ENCODE measurements around the gene PEX11G.
A peak's percentile ranks its signal among the peaks of the same experiment; 100 is the strongest.

PEX11G gene

GRCh38 chr19:7512400-7512851 is 23.6 kb upstream of the PEX11G start:
- Histone ChIP-seq H3K4me3 (ENCODE audit: low read depth, low read length) (peak overlapping the region; percentile 23), H3K4me2 (ENCODE audit: low read length) (peak overlapping the region; percentile 55), H3K79me2 (no peaks in the 10 kb centered on the region), H3K36me3 (ENCODE audit: control insufficient read depth, insufficient read depth, low read length) (no peaks in the 10 kb centered on the region), H3K27ac (peak overlapping the region; percentile 85), H3K9me3 (ENCODE audit: control insufficient read depth, low read length) (no peaks in the 10 kb centered on the region), H3K9ac (no peak overlapping the region), H3K27me3 (ENCODE audit: control insufficient read depth, insufficient read depth, low read length) (no peaks in the 10 kb centered on the region), H3K4me1 (peaks cover 14% of the 10 kb centered on the region), H2AFZ (peak overlapping the region; percentile 72)
- TF ChIP-seq CTCF (IDR thresholded peaks at IDR 0.05), result no peak

DNA sequence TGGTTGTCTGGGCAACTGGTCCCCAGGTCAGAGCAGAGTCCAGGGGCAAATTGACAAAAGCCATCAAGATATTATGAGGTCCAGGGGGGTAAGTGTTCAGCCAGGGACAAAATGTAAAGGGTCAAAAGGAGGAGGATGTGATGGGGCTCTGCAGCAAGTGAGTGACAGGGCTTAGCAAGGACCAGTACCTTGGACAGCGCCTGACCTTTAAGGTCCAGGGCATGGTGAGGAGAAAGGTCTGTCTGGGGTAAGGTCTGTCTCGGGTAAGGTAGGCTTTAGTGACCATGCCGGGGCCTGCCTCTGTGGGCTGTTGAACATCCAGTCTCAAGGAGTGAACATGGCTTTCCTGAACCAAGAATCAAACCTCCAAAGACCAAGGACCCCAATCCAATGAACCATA is 20.8 kb upstream of the PEX11G start:
- no peak overlapping the region for H3K9ac ChIP-seq
- no peak overlapping the region for H3K27ac ChIP-seq
- H3K9me3 ChIP-seq (ENCODE audit: control insufficient read depth, low read length), result no peaks in the 10 kb centered on the region
- no peak overlapping the region for H3K4me2 ChIP-seq (ENCODE audit: low read length)
- TF ChIP-seq CTCF (IDR thresholded peaks at IDR 0.05), result no peak
- H3K4me3 ChIP-seq (ENCODE audit: low read depth, low read length), result no peak overlapping the region
- H2AFZ ChIP-seq, result no peak overlapping the region
- no peaks in the 10 kb centered on the region for H3K27me3 ChIP-seq (ENCODE audit: control insufficient read depth, insufficient read depth, low read length)
- H3K79me2 ChIP-seq, result no peaks in the 10 kb centered on the region
- peaks cover 10% of the 10 kb centered on the region for H3K4me1 ChIP-seq
- no peaks in the 10 kb centered on the region for H3K36me3 ChIP-seq (ENCODE audit: control insufficient read depth, insufficient read depth, low read length)

GRCh38 chr19:7507884-7508283 is 19.0 kb upstream of the PEX11G start:
- H3K36me3 ChIP-seq (ENCODE audit: control insufficient read depth, insufficient read depth, low read length), result no peaks in the 10 kb centered on the region
- no peak overlapping the region for H3K9ac ChIP-seq
- TF ChIP-seq CTCF (IDR thresholded peaks at IDR 0.05), result no peak
- peaks cover 9% of the 10 kb centered on the region for H3K4me1 ChIP-seq
- H3K27me3 ChIP-seq (ENCODE audit: control insufficient read depth, insufficient read depth, low read length), result no peaks in the 10 kb centered on the region
- no peak overlapping the region for H3K4me3 ChIP-seq (ENCODE audit: low read depth, low read length)
- H3K27ac ChIP-seq, result no peak overlapping the region
- no peaks in the 10 kb centered on the region for H3K9me3 ChIP-seq (ENCODE audit: control insufficient read depth, low read length)
- no peak overlapping the region for H2AFZ ChIP-seq
- no peaks in the 10 kb centered on the region for H3K79me2 ChIP-seq
- H3K4me2 ChIP-seq (ENCODE audit: low read length), result no peak overlapping the region

- Histone ChIP-seq H2AFZ (peak overlapping the region; percentile 50), H3K27ac (no peak overlapping the region), H3K27me3 (ENCODE audit: control insufficient read depth, insufficient read depth, low read length) (no peaks in the 10 kb centered on the region), H3K9me3 (ENCODE audit: control insufficient read depth, low read length) (no peaks in the 10 kb centered on the region), H3K4me2 (ENCODE audit: low read length) (no peak overlapping the region), H3K4me1 (peaks cover 4% of the 10 kb centered on the region), H3K9ac (no peak overlapping the region), H3K79me2 (no peaks in the 10 kb centered on the region), H3K4me3 (ENCODE audit: low read depth, low read length) (no peak overlapping the region), H3K36me3 (ENCODE audit: control insufficient read depth, insufficient read depth, low read length) (no peaks in the 10 kb centered on the region)
- TF ChIP-seq CTCF (IDR thresholded peaks at IDR 0.05), result no peak
Observed at GRCh38 chr19:7506385-7507328, 17.8 kb upstream of the PEX11G start.
